Measurements from ENCODE around the gene SGPL1.

SGPL1 gene

DNA sequence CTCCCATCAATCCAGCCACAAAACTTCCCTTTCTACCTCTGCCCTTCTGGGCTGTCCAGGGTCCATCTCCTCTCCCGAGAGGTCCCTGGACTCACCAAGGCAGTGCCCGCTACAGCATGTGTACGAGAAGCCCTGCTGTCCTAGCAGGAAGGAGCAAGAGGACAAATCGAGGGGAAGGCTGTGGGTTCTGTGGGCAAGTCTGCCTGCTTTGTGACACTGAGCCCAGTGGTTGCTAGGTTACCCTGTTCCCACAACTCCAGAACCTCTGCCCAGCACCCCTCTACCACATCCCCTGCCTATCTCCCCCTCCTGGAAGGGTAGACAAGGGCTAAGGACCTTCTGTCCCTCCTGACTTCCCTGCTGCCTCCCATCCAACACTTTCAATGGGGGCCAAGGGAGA, 30.6 kb upstream of the SGPL1 start, which contains the start of gene TBATA:
TBATA (minus strand) TSS at position 188 of the 400 bp plus-strand sequence. CDS start 1,998 bp downstream, outside the sequence.
- H3K4me3 ChIP-seq (ENCODE audit: low read depth, low read length), result no peak within 1 kb of the TSS
- in situ Hi-C loops (cut with HindIII; ENCODE audit: low sequenced_read_pairs), result no loop called here
- DNase-seq (ENCODE audit: low read depth), result no peak
- TF ChIP-seq, protein P1, sequence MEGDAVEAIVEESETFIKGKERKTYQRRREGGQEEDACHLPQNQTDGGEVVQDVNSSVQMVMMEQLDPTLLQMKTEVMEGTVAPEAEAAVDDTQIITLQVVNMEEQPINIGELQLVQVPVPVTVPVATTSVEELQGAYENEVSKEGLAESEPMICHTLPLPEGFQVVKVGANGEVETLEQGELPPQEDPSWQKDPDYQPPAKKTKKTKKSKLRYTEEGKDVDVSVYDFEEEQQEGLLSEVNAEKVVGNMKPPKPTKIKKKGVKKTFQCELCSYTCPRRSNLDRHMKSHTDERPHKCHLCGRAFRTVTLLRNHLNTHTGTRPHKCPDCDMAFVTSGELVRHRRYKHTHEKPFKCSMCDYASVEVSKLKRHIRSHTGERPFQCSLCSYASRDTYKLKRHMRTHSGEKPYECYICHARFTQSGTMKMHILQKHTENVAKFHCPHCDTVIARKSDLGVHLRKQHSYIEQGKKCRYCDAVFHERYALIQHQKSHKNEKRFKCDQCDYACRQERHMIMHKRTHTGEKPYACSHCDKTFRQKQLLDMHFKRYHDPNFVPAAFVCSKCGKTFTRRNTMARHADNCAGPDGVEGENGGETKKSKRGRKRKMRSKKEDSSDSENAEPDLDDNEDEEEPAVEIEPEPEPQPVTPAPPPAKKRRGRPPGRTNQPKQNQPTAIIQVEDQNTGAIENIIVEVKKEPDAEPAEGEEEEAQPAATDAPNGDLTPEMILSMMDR (IDR thresholded peaks at IDR 0.05; ENCODE audit: low read depth, low read length, missing control alignments), result no peak

DNA sequence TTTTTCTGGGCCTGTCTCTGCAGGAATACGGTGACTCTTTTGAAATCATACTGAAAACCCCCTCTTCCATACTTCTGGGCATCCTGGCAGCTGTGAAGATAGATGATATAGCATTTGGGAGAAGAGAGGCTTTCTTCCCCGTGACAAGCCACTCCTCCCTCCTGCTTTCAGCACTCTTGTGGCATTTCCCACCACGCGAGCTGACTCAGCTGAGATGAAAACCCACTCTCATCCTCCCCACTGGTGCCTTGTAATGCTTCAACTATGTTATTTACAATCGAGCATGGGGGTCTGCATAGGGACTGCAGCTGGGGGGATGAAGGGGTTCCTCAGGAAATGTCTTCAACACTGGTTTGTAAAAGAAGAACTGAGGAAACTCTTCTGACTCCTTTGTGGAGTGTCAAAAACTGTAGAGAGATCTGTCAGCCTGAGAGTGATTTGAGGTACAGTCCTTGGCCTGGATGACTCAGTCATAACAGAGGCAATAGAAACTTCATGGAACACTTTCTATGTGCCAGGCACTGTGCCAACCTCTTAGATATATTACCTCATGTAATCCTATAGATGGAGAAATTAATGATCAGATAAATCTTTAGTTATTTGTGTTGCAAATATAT, 28.8 kb upstream of the SGPL1 start:
- in situ Hi-C loops (cut with HindIII; ENCODE audit: low sequenced_read_pairs), result no loop called here
- DNase-seq (ENCODE audit: low read depth), result no peak
- TF ChIP-seq, protein P1 (IDR thresholded peaks at IDR 0.05; ENCODE audit: low read depth, low read length, missing control alignments), result no peak
- H3K4me3 ChIP-seq (ENCODE audit: low read depth, low read length), result no peak overlapping the region

DNA sequence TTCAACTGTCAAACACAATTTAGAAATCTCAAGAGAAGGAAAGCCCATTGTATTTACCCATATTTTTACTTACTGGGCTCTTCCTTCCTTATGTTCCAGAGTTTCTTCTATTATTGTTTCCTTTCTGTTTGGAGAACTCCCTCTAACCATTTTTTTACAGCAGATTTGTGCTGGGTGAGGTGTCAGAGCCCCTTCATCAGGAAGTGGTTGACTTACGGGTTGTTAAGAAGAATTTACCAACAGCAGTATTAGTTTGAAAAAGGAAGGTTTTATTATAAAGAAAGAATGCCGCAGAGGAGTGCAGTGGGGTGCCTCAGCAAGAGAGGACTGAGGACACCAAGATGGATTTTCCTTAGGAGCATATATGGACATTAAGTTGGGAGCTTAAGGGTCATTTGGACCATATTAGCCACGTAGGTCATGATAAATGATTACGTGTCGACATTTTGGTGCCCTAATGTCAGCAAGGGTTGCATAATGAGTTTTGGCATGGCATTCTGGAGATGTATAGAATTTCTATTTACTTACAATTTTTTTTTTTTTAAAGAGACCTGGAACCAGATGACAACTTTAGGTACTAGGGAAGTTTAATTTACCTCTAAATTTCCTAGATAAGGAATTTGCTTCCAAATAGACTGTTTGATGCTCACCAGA, 24.2 kb upstream of the SGPL1 start:
- TF ChIP-seq, protein P1 (IDR thresholded peaks at IDR 0.05; ENCODE audit: low read depth, low read length, missing control alignments), result no peak
- no peak for DNase-seq (ENCODE audit: low read depth)
- in situ Hi-C loops (cut with HindIII; ENCODE audit: low sequenced_read_pairs), result no loop called here
- no peak overlapping the region for H3K4me3 ChIP-seq (ENCODE audit: low read depth, low read length)

DNA sequence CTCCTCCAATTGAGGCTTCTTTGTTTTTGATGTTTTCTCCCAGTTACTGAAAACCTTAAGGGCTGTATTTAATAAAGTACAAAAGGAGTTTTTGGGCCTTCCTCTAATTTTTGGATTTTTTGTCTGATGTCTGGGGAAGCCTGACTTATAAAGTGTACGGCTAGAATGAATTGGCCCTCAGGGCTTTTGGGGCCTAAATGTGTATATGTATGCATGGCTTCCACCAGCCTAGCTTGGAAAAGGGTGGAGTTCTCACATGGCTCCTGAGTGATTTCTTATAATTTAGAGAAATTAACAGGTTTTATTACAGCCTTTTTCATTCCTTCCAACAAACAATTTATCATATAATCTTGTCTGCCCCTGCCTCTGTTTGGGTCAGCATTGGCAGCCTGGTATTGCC, 20.1 kb upstream of the SGPL1 start:
- TF ChIP-seq, protein P1 (IDR thresholded peaks at IDR 0.05; ENCODE audit: low read depth, low read length, missing control alignments), result no peak
- DNase-seq (ENCODE audit: low read depth), result no peak
- in situ Hi-C loops (cut with HindIII; ENCODE audit: low sequenced_read_pairs), result no loop called here
- no peak overlapping the region for H3K4me3 ChIP-seq (ENCODE audit: low read depth, low read length)

DNA sequence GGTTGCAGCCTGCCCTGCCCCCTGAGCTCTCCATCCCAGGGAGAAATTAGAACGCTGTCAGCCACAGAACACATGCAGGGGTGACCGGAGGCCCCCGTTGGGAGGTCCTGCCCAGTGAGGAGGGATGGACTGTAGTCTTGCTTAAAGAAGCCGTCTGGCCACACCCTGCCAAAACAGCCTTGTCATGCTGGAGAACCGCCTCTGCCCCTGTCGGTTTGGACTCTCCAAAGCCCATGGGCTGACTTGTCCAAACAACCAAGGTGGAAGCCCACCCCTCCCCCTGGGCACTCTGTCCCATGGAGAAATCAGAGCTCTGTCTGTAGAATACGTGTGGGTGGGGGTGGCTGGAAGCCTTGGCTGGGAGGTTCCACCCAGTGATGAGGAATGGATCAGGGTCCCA, 17.9 kb upstream of the SGPL1 start:
- no peak overlapping the region for H3K4me3 ChIP-seq (ENCODE audit: low read depth, low read length)
- TF ChIP-seq, protein P1 (IDR thresholded peaks at IDR 0.05; ENCODE audit: low read depth, low read length, missing control alignments), result no peak
- DNase-seq (ENCODE audit: low read depth), result no peak
- in situ Hi-C loops (cut with HindIII; ENCODE audit: low sequenced_read_pairs), result no loop called here

DNA sequence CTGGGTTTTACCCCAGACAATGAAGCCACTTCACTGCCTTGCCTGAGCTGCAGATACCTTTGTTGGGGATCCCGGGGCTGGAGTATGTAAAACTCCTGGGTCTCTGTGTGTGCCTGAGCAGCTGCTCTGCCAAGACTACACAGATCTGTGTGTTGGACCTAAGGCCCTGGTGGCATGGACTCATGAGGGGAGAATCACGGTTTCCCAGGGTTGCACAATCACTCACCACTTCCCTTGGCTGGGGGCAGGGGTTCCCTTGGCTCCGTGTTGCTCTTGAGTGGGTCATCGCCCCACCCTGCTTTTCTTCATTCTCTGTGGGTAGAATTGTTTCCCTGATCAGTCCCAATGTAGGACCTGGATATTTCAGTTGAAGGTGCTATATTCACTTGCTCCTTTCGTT, 16.6 kb upstream of the SGPL1 start:
- no peak for DNase-seq (ENCODE audit: low read depth)
- no peak overlapping the region for H3K4me3 ChIP-seq (ENCODE audit: low read depth, low read length)
- in situ Hi-C loops (cut with HindIII; ENCODE audit: low sequenced_read_pairs), result no loop called here
- TF ChIP-seq, protein P1 (IDR thresholded peaks at IDR 0.05; ENCODE audit: low read depth, low read length, missing control alignments), result no peak

All from astrocyte of the cerebellum (primary cell).